ENCODE results near the gene ERC2.

Gene ERC2

GRCh38 chr3:56308471-56308870 lies 159.8 kb downstream of the ERC2 start:
- Histone ChIP-seq H3K4me1 (ENCODE audit: control insufficient read depth, insufficient read depth, low read length) (peaks cover 6% of the 10 kb centered on the region), H3K4me3 (ENCODE audit: low read length) (no peak overlapping the region), H3K36me3 (ENCODE audit: control insufficient read depth, insufficient read depth, low read length, severe bottlenecking) (no peaks in the 10 kb centered on the region), H3K9ac (ENCODE audit: low read length) (no peak overlapping the region), H3K9me3 (ENCODE audit: control insufficient read depth, low read length) (no peaks in the 10 kb centered on the region), H3K27me3 (replicated peaks; ENCODE audit: control insufficient read depth, insufficient read depth, low read length) (no peaks in the 10 kb centered on the region)
- DNase-seq (ENCODE audit: low read depth): no peak

- Histone ChIP-seq H3K9me3 (ENCODE audit: control insufficient read depth, low read length) (no peaks in the 10 kb centered on the region), H3K4me3 (ENCODE audit: low read length) (no peak overlapping the region), H3K4me1 (ENCODE audit: control insufficient read depth, insufficient read depth, low read length) (peaks cover 7% of the 10 kb centered on the region), H3K27me3 (replicated peaks; ENCODE audit: control insufficient read depth, insufficient read depth, low read length) (no peaks in the 10 kb centered on the region), H3K36me3 (ENCODE audit: control insufficient read depth, insufficient read depth, low read length, severe bottlenecking) (no peaks in the 10 kb centered on the region), H3K9ac (ENCODE audit: low read length) (no peak overlapping the region)
- no peak for DNase-seq (ENCODE audit: low read depth)
Observed at GRCh38 chr3:56304069-56304468, 164.2 kb downstream of the ERC2 start.

DNA sequence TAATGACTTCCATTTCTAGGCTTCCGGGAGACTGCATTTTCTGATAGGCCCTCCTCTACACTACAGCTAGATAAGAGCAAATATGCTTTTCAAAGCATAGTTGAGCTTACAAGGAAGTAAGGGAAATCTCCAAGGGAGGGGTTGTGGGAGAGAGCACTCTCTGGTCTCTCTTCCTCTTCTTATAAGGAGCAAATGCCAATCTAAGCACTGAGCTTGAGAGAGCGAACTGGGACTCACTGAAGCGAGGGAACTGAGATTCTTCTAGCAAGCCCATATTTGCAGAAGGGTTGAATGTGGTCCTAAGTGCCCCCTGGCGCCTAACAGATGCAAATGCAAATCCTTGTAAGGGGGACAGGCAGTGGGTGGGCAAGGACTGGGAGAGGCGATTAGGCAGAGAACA lies 164.8 kb downstream of the ERC2 start:
- no peaks in the 10 kb centered on the region for H3K27me3 ChIP-seq (replicated peaks; ENCODE audit: control insufficient read depth, insufficient read depth, low read length)

DNA sequence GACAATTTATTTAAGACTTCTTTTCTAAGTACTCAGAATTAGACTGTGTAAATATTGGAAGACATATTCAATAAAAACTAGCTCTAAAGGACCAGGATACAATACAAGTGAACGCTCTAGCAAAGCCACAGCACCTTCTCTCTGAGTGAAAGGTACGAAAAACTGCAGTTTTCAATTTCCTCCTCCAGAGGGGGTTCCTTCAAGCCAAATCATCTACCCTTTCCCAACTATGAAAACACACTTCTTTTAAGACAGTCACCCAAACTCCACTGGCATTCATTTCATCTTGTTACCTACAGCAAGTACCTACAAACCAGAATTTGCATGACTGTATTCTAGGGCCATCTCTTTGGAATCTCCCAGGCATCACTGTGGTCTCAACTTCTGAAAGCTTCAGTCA lies 165.8 kb downstream of the ERC2 start:
- Histone ChIP-seq H3K9me3 (ENCODE audit: control insufficient read depth, low read length) (no peaks in the 10 kb centered on the region), H3K27me3 (replicated peaks; ENCODE audit: control insufficient read depth, insufficient read depth, low read length) (no peaks in the 10 kb centered on the region), H3K9ac (ENCODE audit: low read length) (no peak overlapping the region), H3K4me1 (ENCODE audit: control insufficient read depth, insufficient read depth, low read length) (peaks cover 7% of the 10 kb centered on the region), H3K4me3 (ENCODE audit: low read length) (no peak overlapping the region), H3K36me3 (ENCODE audit: control insufficient read depth, insufficient read depth, low read length, severe bottlenecking) (no peaks in the 10 kb centered on the region)
- no peak for DNase-seq (ENCODE audit: low read depth)

More for the DNA sequence above, 164.8 kb downstream of the ERC2 start:
- Histone ChIP-seq H3K4me1 (ENCODE audit: control insufficient read depth, insufficient read depth, low read length) (peaks cover 7% of the 10 kb centered on the region), H3K9me3 (ENCODE audit: control insufficient read depth, low read length) (no peaks in the 10 kb centered on the region), H3K4me3 (ENCODE audit: low read length) (no peak overlapping the region), H3K9ac (ENCODE audit: low read length) (no peak overlapping the region), H3K36me3 (ENCODE audit: control insufficient read depth, insufficient read depth, low read length, severe bottlenecking) (no peaks in the 10 kb centered on the region)
- peak; percentile 74 for DNase-seq (ENCODE audit: low read depth)

- no peaks in the 10 kb centered on the region for H3K9me3 ChIP-seq (ENCODE audit: control insufficient read depth, low read length)
- no peak for DNase-seq (ENCODE audit: low read depth)
- peaks cover 4% of the 10 kb centered on the region for H3K27me3 ChIP-seq (replicated peaks; ENCODE audit: control insufficient read depth, insufficient read depth, low read length)
- H3K4me1 ChIP-seq (ENCODE audit: control insufficient read depth, insufficient read depth, low read length): no peaks in the 10 kb centered on the region
- no peak overlapping the region for H3K4me3 ChIP-seq (ENCODE audit: low read length)
- no peak overlapping the region for H3K9ac ChIP-seq (ENCODE audit: low read length)
- no peaks in the 10 kb centered on the region for H3K36me3 ChIP-seq (ENCODE audit: control insufficient read depth, insufficient read depth, low read length, severe bottlenecking)
Observed at GRCh38 chr3:56297281-56297840, 170.9 kb downstream of the ERC2 start.

DNA sequence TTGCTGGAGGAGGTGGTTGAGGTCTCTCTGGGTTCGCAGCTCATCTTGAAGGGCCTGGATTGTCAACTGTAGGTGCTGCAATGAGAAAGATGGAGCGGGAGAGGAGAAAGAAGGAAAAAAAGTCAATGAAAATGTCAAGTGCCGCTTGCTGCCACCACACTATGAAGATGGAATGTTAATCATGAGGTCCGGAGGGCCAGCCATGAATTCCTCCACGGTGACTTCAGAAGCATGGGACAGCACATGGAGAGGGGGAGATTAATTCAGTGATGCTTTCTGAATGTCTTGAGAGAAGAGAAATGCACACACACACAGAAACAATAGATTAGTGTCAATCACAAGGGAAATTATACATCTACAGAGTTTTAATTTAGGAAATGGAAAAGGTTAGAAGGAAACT lies 171.9 kb downstream of the ERC2 start:
- H3K4me1 ChIP-seq (ENCODE audit: control insufficient read depth, insufficient read depth, low read length): peaks cover 8% of the 10 kb centered on the region
- peaks cover 4% of the 10 kb centered on the region for H3K27me3 ChIP-seq (replicated peaks; ENCODE audit: control insufficient read depth, insufficient read depth, low read length)
- H3K4me3 ChIP-seq (ENCODE audit: low read length): no peak overlapping the region
- no peaks in the 10 kb centered on the region for H3K9me3 ChIP-seq (ENCODE audit: control insufficient read depth, low read length)
- no peak for DNase-seq (ENCODE audit: low read depth)
- H3K9ac ChIP-seq (ENCODE audit: low read length): no peak overlapping the region
- no peaks in the 10 kb centered on the region for H3K36me3 ChIP-seq (ENCODE audit: control insufficient read depth, insufficient read depth, low read length, severe bottlenecking)

DNA sequence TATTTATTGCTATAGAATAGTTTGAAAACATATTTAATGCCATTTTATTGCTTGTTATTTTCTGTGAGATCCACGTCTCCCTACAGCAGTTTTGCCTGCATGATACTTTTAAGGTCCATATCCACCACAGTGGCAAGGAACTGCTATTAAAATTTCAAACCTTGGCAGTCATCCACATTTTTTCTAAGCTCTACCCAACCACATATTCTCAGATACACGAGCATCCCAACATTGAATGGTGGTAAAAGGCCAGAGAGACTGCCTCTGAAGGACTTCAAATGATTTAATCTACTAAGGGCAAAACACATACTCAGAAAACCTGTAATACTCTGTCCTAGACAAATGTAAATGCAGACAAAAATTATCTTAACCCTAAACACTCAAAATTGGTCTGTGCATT lies 173.1 kb downstream of the ERC2 start:
- no peak overlapping the region for H3K4me3 ChIP-seq (ENCODE audit: low read length)
- no peaks in the 10 kb centered on the region for H3K36me3 ChIP-seq (ENCODE audit: control insufficient read depth, insufficient read depth, low read length, severe bottlenecking)
- DNase-seq (ENCODE audit: low read depth): no peak
- H3K9me3 ChIP-seq (ENCODE audit: control insufficient read depth, low read length): no peaks in the 10 kb centered on the region
- H3K27me3 ChIP-seq (replicated peaks; ENCODE audit: control insufficient read depth, insufficient read depth, low read length): peaks cover 4% of the 10 kb centered on the region
- H3K9ac ChIP-seq (ENCODE audit: low read length): no peak overlapping the region
- peaks cover 10% of the 10 kb centered on the region for H3K4me1 ChIP-seq (ENCODE audit: control insufficient read depth, insufficient read depth, low read length)

DNA sequence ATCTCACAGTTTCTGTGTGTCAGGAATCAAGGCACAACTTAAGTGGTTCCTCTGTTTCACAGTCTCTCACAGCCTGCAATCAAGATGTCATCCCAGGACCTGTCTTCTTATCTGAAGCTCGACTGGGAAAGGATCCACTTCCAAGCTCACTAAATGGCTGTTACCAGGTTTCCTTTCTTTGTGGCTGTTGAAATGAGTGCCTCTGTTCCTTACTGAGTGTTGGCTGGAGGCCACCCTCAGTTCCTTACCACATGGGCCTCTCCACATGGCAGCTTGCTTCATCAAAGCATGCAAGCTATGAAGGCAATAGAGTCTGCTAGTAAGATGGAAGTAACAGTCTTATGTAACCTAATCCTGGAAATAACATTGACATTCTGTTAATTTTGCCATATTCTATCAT lies 174.0 kb downstream of the ERC2 start:
- no peak for DNase-seq (ENCODE audit: low read depth)
- no peaks in the 10 kb centered on the region for H3K36me3 ChIP-seq (ENCODE audit: control insufficient read depth, insufficient read depth, low read length, severe bottlenecking)
- H3K27me3 ChIP-seq (replicated peaks; ENCODE audit: control insufficient read depth, insufficient read depth, low read length): peaks cover 9% of the 10 kb centered on the region
- H3K9ac ChIP-seq (ENCODE audit: low read length): no peak overlapping the region
- no peak overlapping the region for H3K4me3 ChIP-seq (ENCODE audit: low read length)
- peaks cover 10% of the 10 kb centered on the region for H3K4me1 ChIP-seq (ENCODE audit: control insufficient read depth, insufficient read depth, low read length)
- no peaks in the 10 kb centered on the region for H3K9me3 ChIP-seq (ENCODE audit: control insufficient read depth, low read length)

- Histone ChIP-seq H3K4me3 (ENCODE audit: low read length) (no peak overlapping the region), H3K27me3 (replicated peaks; ENCODE audit: control insufficient read depth, insufficient read depth, low read length) (peaks cover 9% of the 10 kb centered on the region), H3K4me1 (ENCODE audit: control insufficient read depth, insufficient read depth, low read length) (peaks cover 10% of the 10 kb centered on the region), H3K9me3 (ENCODE audit: control insufficient read depth, low read length) (no peaks in the 10 kb centered on the region), H3K36me3 (ENCODE audit: control insufficient read depth, insufficient read depth, low read length, severe bottlenecking) (no peaks in the 10 kb centered on the region), H3K9ac (ENCODE audit: low read length) (no peak overlapping the region)
- DNase-seq (ENCODE audit: low read depth): peak; percentile 6
Observed at GRCh38 chr3:56291953-56292352, 176.3 kb downstream of the ERC2 start.

DNA sequence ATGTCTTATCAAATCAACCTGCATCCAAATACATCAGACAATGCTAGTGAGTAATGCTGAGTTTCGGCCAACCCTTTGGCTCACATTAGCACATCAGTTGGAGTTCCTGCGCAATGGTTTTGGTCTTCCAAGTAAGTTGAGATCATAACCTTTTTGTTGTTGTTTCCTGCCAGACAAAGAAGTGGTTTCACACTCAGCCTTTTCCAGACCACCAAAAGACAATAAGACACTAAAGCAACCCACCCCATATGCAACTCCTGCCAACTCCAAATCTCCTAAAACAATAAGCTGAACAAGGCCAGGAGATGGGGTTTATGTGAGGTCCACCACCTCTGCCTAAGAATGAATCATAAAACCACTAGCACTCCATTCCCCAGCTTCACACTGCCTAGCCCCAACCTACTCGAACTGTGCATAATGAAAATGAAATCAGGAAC lies 177.0 kb downstream of the ERC2 start:
- Histone ChIP-seq H3K36me3 (ENCODE audit: control insufficient read depth, insufficient read depth, low read length, severe bottlenecking) (no peaks in the 10 kb centered on the region), H3K27me3 (replicated peaks; ENCODE audit: control insufficient read depth, insufficient read depth, low read length) (peaks cover 8% of the 10 kb centered on the region), H3K9ac (ENCODE audit: low read length) (no peak overlapping the region), H3K4me3 (ENCODE audit: low read length) (no peak overlapping the region), H3K4me1 (ENCODE audit: control insufficient read depth, insufficient read depth, low read length) (peaks cover 10% of the 10 kb centered on the region), H3K9me3 (ENCODE audit: control insufficient read depth, low read length) (no peaks in the 10 kb centered on the region)
- no peak for DNase-seq (ENCODE audit: low read depth)

GRCh38 chr3:56290374-56290773 lies 177.9 kb downstream of the ERC2 start:
- Histone ChIP-seq H3K9ac (ENCODE audit: low read length) (no peak overlapping the region), H3K36me3 (ENCODE audit: control insufficient read depth, insufficient read depth, low read length, severe bottlenecking) (no peaks in the 10 kb centered on the region), H3K4me3 (ENCODE audit: low read length) (no peak overlapping the region), H3K27me3 (replicated peaks; ENCODE audit: control insufficient read depth, insufficient read depth, low read length) (peaks cover 9% of the 10 kb centered on the region), H3K9me3 (ENCODE audit: control insufficient read depth, low read length) (no peaks in the 10 kb centered on the region), H3K4me1 (ENCODE audit: control insufficient read depth, insufficient read depth, low read length) (peaks cover 10% of the 10 kb centered on the region)
- no peak for DNase-seq (ENCODE audit: low read depth)

GRCh38 chr3:56288258-56288657 lies 180.0 kb downstream of the ERC2 start:
- peaks cover 12% of the 10 kb centered on the region for H3K27me3 ChIP-seq (replicated peaks; ENCODE audit: control insufficient read depth, insufficient read depth, low read length)
- no peak for DNase-seq (ENCODE audit: low read depth)
- H3K9me3 ChIP-seq (ENCODE audit: control insufficient read depth, low read length): no peaks in the 10 kb centered on the region
- H3K9ac ChIP-seq (ENCODE audit: low read length): no peak overlapping the region
- no peaks in the 10 kb centered on the region for H3K36me3 ChIP-seq (ENCODE audit: control insufficient read depth, insufficient read depth, low read length, severe bottlenecking)
- H3K4me1 ChIP-seq (ENCODE audit: control insufficient read depth, insufficient read depth, low read length): peaks cover 10% of the 10 kb centered on the region
- H3K4me3 ChIP-seq (ENCODE audit: low read length): no peak overlapping the region

Data from adipocyte (in vitro differentiated cells).